H9 (cell line): ENCODE measurements around the gene SCARF1. TPM values are rescaled to one million over a fixed set of nuclear protein-coding genes. Genes with fewer than 3 reads are reported as not detected.
A peak's percentile ranks its signal among the peaks of the same experiment; 100 is the strongest.

Experiments used
- DNase-seq: peaks from one replicate; pipeline ENCODE4 v3.0.0-alpha.2; 2017
- H2AFZ ChIP-seq: one replicate; pipeline ENCODE4 v1.6.1; 2013; ENCODE audit warnings: mild to moderate bottlenecking, low read length, control low read depth, moderate library complexity
- H2AK5ac ChIP-seq: 2 replicates; pipeline ENCODE4 v1.6.1; 2013; ENCODE audit warnings: low read length, control low read depth, mixed read lengths; ENCODE audit not compliant: insufficient read length
- H2BK120ac ChIP-seq: one replicate; pipeline ENCODE4 v1.6.1; 2013; ENCODE audit warnings: low read depth, mild to moderate bottlenecking, low read length, control low read depth, inconsistent platforms; ENCODE audit not compliant: poor library complexity, severe bottlenecking
- H2BK12ac ChIP-seq: 2 replicates; pipeline ENCODE4 v1.6.1; 2013; ENCODE audit warnings: low read length, control low read depth, mixed read lengths, low read depth; ENCODE audit not compliant: insufficient read length
- H2BK15ac ChIP-seq: 2 replicates; pipeline ENCODE4 v1.6.1; 2013; ENCODE audit warnings: low read depth, low read length, control low read depth
- H2BK20ac ChIP-seq: one replicate; pipeline ENCODE4 v1.6.1; 2013; ENCODE audit warnings: low read depth, mild to moderate bottlenecking, low read length, control low read depth, inconsistent platforms; ENCODE audit not compliant: poor library complexity, severe bottlenecking
- H2BK5ac ChIP-seq: 2 replicates; pipeline ENCODE4 v1.6.1; 2013; ENCODE audit warnings: low read length, control low read depth, mixed read lengths; ENCODE audit not compliant: insufficient read length
- H3K14ac ChIP-seq: 2 replicates; pipeline ENCODE4 v1.6.1; 2013; ENCODE audit warnings: low read length, control low read depth; ENCODE audit not compliant: insufficient read depth
- H3K18ac ChIP-seq: 2 replicates; pipeline ENCODE4 v1.6.1; 2013; ENCODE audit warnings: low read depth, mild to moderate bottlenecking, mixed read lengths, low read length, control low read depth; ENCODE audit not compliant: insufficient read length
- H3K23ac ChIP-seq: 2 replicates; pipeline ENCODE4 v1.6.1; 2013; ENCODE audit warnings: low read length, control low read depth, mixed read lengths, low read depth; ENCODE audit not compliant: insufficient read length
- H3K23me2 ChIP-seq: 2 replicates; pipeline ENCODE4 v1.6.1; 2013; ENCODE audit warnings: low read depth, mild to moderate bottlenecking, mixed read lengths, low read length, control low read depth; ENCODE audit not compliant: insufficient read length, poor library complexity, severe bottlenecking
- H3K27ac ChIP-seq: 2 replicates; pipeline ENCODE4 v1.5.1; 2013; ENCODE audit warnings: low read length, control low read depth, mixed read lengths, low read depth; ENCODE audit not compliant: insufficient read length
- H3K27me3 ChIP-seq: 2 replicates; pipeline ENCODE4 v1.6.1; 2013; ENCODE audit warnings: low read length, control low read depth, inconsistent platforms; ENCODE audit not compliant: insufficient read depth
- H3K4ac ChIP-seq: 2 replicates; pipeline ENCODE4 v1.6.1; 2013; ENCODE audit warnings: low read depth, mild to moderate bottlenecking, control low read depth, inconsistent platforms, low read length, moderate library complexity
- H3K4me1 ChIP-seq: 2 replicates; pipeline ENCODE4 v1.6.1; 2013; ENCODE audit warnings: low read length, control low read depth, inconsistent platforms; ENCODE audit not compliant: insufficient read depth
- H3K4me2 ChIP-seq: 2 replicates; pipeline ENCODE4 v1.6.1; 2013; ENCODE audit warnings: low read length, control low read depth, mixed read lengths; ENCODE audit not compliant: insufficient read length, insufficient read depth
- H3K56ac ChIP-seq: 2 replicates; pipeline ENCODE4 v1.6.1; 2013; ENCODE audit warnings: low read depth, mild to moderate bottlenecking, mixed read lengths, low read length, control low read depth; ENCODE audit not compliant: insufficient read length
- H3K79me1 ChIP-seq: 2 replicates; pipeline ENCODE4 v1.6.1; 2013; ENCODE audit warnings: low read depth, mild to moderate bottlenecking, moderate library complexity, low read length, control low read depth, inconsistent platforms; ENCODE audit not compliant: insufficient read depth, poor library complexity, severe bottlenecking
- H3K79me2 ChIP-seq: 2 replicates; pipeline ENCODE4 v1.6.1; 2013; ENCODE audit warnings: low read length, control low read depth, inconsistent platforms; ENCODE audit not compliant: insufficient read depth
- H3K9ac ChIP-seq: 2 replicates; pipeline ENCODE4 v1.6.1; 2013; ENCODE audit warnings: low read length, control low read depth, mixed read lengths; ENCODE audit not compliant: insufficient read length; ENCODE audit errors: extremely low read depth
- H3K9me3 ChIP-seq: one replicate; pipeline ENCODE4 v1.6.1; 2013; ENCODE audit warnings: low read depth, low read length, inconsistent platforms; ENCODE audit not compliant: control insufficient read depth
- H3T11ph ChIP-seq: one replicate; pipeline ENCODE4 v1.6.1; 2013; ENCODE audit warnings: mild to moderate bottlenecking, low read length, control low read depth, inconsistent platforms
- H4K20me1 ChIP-seq: one replicate; pipeline ENCODE4 v1.6.1; 2013; ENCODE audit not compliant: control insufficient read depth, insufficient read length, insufficient read depth
- H4K5ac ChIP-seq: 2 replicates; pipeline ENCODE4 v1.6.1; 2013; ENCODE audit warnings: low read depth, mild to moderate bottlenecking, mixed read lengths, low read length, control low read depth; ENCODE audit not compliant: insufficient read length
- H4K8ac ChIP-seq: replicated peaks from 2 replicates; pipeline ENCODE4 v1.6.1; 2013; ENCODE audit warnings: low read length, control low read depth, mixed read lengths, low read depth; ENCODE audit not compliant: insufficient read length
- H4K91ac ChIP-seq: 2 replicates; pipeline ENCODE4 v1.6.1; 2013; ENCODE audit warnings: low read depth, mild to moderate bottlenecking, moderate library complexity, mixed read lengths, low read length, control low read depth; ENCODE audit not compliant: insufficient read length
- H3K27ac Mint-ChIP-seq, 3 experiments: 2 replicates in 2 of 3; 3 replicates in 1 of 3; pipeline ENCODE4 v1.8.0; 2020 to 2021; ENCODE audit warnings: mixed read lengths in 3 of 3, mild to moderate bottlenecking in 1 of 3, moderate library complexity in 1 of 3
- H3K27me3 Mint-ChIP-seq: 2 replicates; pipeline ENCODE4 v1.8.0; 2021; ENCODE audit warnings: low read depth, mild to moderate bottlenecking, moderate library complexity, mixed read lengths
- H3K36me3 Mint-ChIP-seq, 3 experiments: 2 replicates in 2 of 3; 3 replicates in 1 of 3; pipeline ENCODE4 v1.8.0; 2020 to 2021; ENCODE audit warnings: low read depth in 3 of 3, mixed read lengths in 3 of 3; ENCODE audit not compliant: insufficient read depth in 1 of 3
- H3K4me1 Mint-ChIP-seq, 2 experiments: 2 replicates each; pipeline ENCODE4 v1.8.0; 2020; ENCODE audit warnings: mixed read lengths in 2 of 2
- H3K4me3 Mint-ChIP-seq, 2 experiments: 2 replicates in 1 of 2; 3 replicates in 1 of 2; pipeline ENCODE4 v1.8.0; 2020 to 2021; ENCODE audit warnings: mild to moderate bottlenecking in 2 of 2, mixed read lengths in 2 of 2, moderate library complexity in 1 of 2
- H3K9me3 Mint-ChIP-seq, 2 experiments: 2 replicates in 1 of 2; 3 replicates in 1 of 2; pipeline ENCODE4 v1.8.0; 2020; ENCODE audit warnings: mild to moderate bottlenecking in 2 of 2, mixed read lengths in 2 of 2, moderate library complexity in 1 of 2
- CTCF ChIP-seq: fragments of 200-600 bp; sonication (generic); conservative IDR thresholded peaks from 3 replicates; pipeline ENCODE4 v1.8.0; 2021; ENCODE audit warnings: antibody characterized with exemption, mild to moderate bottlenecking
- WGBS: extraction: QIAGEN DNeasy Blood & Tissue Kit; methylation state at CpG from one replicate; pipeline ENCODE4 v1.1.7; 2013; ENCODE audit warnings: missing lambda C conversion rate, low lambda C conversion rate, mixed read lengths; ENCODE audit not compliant: insufficient read length; ENCODE audit errors: extremely low coverage; 5-methylcytosine and 5-hydroxymethylcytosine counted together
- long read RNA-seq: library from polyadenylated mRNA; unstranded; transcript quantifications from one replicate; pipeline ENCODE4 v2.0.0, GENCODE V29; 2020
- total RNA-seq: library from RNA; stranded (reverse); gene quantifications from 2 replicates; pipeline ENCODE4 v1.2.1, GENCODE V29; 2021

SCARF1 gene
- total RNA-seq = 2.1 and 2.4 TPM in 2 replicates
- long read RNA-seq, partial matches to known transcripts = 2 of 7 reads
- long read RNA-seq, other reads (novel, unspliced or antisense) = 0 of 7 reads

GRCh38 chr17:1645207-1646171 is at the start of gene SCARF1:
TSS of gene SCARF1 (minus strand) at chr17:1645732. CDS start at chr17:1645697, 35 bp downstream.
- H2BK120ac ChIP-seq = no peak within 1 kb of the TSS
- H2BK20ac ChIP-seq = no peak within 1 kb of the TSS
- no peak within 1 kb of the TSS for H3T11ph ChIP-seq
- no peaks in the 10 kb centered on the region for H3K79me2 ChIP-seq
- no peaks in the 10 kb centered on the region for H3K79me1 ChIP-seq
- no peak within 1 kb of the TSS for H4K8ac ChIP-seq
- H3K23ac ChIP-seq = no peak within 1 kb of the TSS
- no peak within 1 kb of the TSS for H4K91ac ChIP-seq
- no peak within 1 kb of the TSS for H2BK5ac ChIP-seq
- Mint-ChIP-seq H3K27ac (peak within 1 kb of the TSS in 1 of 3 experiments; percentile 61; a peak in 2 of 7 replicates), H3K9me3 (peaks cover 0 to 8% of the 10 kb centered on the region in 2 experiments; a peak in 1 of 5 replicates), H3K27me3 (peaks cover 9% of the 10 kb centered on the region), H3K4me1 (peaks cover 31 to 41% of the 10 kb centered on the region in 2 experiments), H3K4me3 (peak within 1 kb of the TSS; percentile 17 to 83; a peak in 4 of 5 replicates), H3K36me3 (peaks cover 0 to 2% (median under 1%) of the 10 kb centered on the region in 3 experiments; a peak in 3 of 7 replicates)
- H3K9me3 ChIP-seq = no peaks in the 10 kb centered on the region
- H2BK12ac ChIP-seq = no peak within 1 kb of the TSS
- no peak within 1 kb of the TSS for H2AK5ac ChIP-seq
- H3K4me2 ChIP-seq = peak within 1 kb of the TSS; percentile 23
- H3K9ac ChIP-seq = no peak within 1 kb of the TSS
- no CpG with 5 or more reads among the region's 25 CpGs for WGBS
- no peak within 1 kb of the TSS for H3K27ac ChIP-seq
- H3K56ac ChIP-seq = no peak within 1 kb of the TSS
- peaks cover 8% of the 10 kb centered on the region for H3K23me2 ChIP-seq
- DNase-seq = peak; percentile 64
- no peak within 1 kb of the TSS for H3K18ac ChIP-seq
- no peaks in the 10 kb centered on the region; the same call in 1 of the 2 replicates for H3K27me3 ChIP-seq
- H2AFZ ChIP-seq = no peak within 1 kb of the TSS
- no peak within 1 kb of the TSS for H2BK15ac ChIP-seq
- peaks cover 5% of the 10 kb centered on the region; the same call in 1 of the 2 replicates for H3K4me1 ChIP-seq
- peak within 1 kb of the TSS; percentile 2; the same call in 1 of the 2 replicates for H3K14ac ChIP-seq
- H4K20me1 ChIP-seq = no peaks in the 10 kb centered on the region
- TF ChIP-seq CTCF = no peak
- no peak within 1 kb of the TSS for H4K5ac ChIP-seq
- no peak within 1 kb of the TSS for H3K4ac ChIP-seq
